ENCODE results near the gene EHD4. TPM values are rescaled to one million over a fixed set of nuclear protein-coding genes. Genes with fewer than 3 reads are reported as not detected.

EHD4 gene
- polyA plus RNA-seq, 1 donor (not counting 4 experiments of a cell fraction or from before 2014, with no cell fraction given): 31.5 TPM

DNA sequence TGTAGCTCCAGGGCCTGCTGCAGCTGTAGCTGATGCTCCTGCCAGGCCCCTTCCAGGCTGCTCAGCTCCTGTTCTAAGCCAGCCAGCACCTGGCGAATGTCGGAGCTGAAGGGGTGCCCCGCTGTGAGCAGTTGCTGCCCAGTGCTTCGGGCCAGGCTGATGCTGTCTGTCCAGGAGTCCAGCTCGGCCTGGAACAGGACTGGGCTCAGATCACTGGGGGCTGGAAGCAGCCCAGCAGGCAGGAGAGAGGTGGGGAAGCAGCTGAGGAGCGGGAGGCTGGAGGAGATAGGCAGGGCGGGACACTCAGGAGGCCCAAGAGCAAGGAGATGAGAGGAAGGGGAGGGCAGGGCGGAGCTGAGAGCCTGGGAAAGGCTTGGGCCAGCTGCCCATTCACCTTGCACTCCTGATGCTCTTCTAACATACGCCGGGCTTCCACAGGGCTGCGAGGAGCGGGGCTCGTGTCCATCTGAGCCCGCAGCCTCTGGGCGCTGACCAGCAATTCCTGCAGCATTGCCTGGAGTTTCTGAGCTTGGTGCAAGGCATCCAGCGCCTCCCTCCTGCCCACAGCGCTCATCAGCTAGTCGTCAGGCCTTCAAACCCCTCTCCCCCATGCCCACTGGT is 110.5 kb downstream of the EHD4 start:
- TF ChIP-seq EZH2 (IDR thresholded peaks at IDR 0.05; ENCODE audit: low read length): no peak
- TF ChIP-seq, protein P1, sequence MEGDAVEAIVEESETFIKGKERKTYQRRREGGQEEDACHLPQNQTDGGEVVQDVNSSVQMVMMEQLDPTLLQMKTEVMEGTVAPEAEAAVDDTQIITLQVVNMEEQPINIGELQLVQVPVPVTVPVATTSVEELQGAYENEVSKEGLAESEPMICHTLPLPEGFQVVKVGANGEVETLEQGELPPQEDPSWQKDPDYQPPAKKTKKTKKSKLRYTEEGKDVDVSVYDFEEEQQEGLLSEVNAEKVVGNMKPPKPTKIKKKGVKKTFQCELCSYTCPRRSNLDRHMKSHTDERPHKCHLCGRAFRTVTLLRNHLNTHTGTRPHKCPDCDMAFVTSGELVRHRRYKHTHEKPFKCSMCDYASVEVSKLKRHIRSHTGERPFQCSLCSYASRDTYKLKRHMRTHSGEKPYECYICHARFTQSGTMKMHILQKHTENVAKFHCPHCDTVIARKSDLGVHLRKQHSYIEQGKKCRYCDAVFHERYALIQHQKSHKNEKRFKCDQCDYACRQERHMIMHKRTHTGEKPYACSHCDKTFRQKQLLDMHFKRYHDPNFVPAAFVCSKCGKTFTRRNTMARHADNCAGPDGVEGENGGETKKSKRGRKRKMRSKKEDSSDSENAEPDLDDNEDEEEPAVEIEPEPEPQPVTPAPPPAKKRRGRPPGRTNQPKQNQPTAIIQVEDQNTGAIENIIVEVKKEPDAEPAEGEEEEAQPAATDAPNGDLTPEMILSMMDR (optimal IDR thresholded peaks at IDR 0.05 in 1 of 3, IDR thresholded peaks at IDR 0.05 in 1 of 3, conservative IDR thresholded peaks at IDR 0.05 in 1 of 3; ENCODE audit: extremely low read depth in 1 of 3, insufficient read depth in 2 of 3, low read length in 3 of 3): no peak
- dilution Hi-C loops (cut with MboI; ENCODE audit: extremely low pct_ligation_motif_present, low sequenced_read_pairs): no loop called here
- Histone ChIP-seq H3K27ac (ENCODE audit: control insufficient read depth, insufficient read depth, low read length) (no peak overlapping the region), H3K4me3 (ENCODE audit: control insufficient read depth in 2 of 3, extremely low read depth in 1 of 3, insufficient read depth in 2 of 3, low read depth in 1 of 3, low read length in 3 of 3) (no peak overlapping the region), H3K27me3 (ENCODE audit: control insufficient read depth, extremely low read depth, insufficient read depth, low read length) (peaks cover 3% of the 10 kb centered on the region), H4K20me1 (ENCODE audit: control insufficient read depth, extremely low read depth, insufficient read depth, low read length) (no peaks in the 10 kb centered on the region), H3K36me3 (ENCODE audit: control insufficient read depth in 2 of 2, extremely low read depth in 1 of 2, insufficient read depth in 2 of 2, low read length in 2 of 2) (peaks cover 0 to 1% of the 10 kb centered on the region in 2 experiments), H3K9me3 (ENCODE audit: control insufficient read depth, low read depth, low read length) (no peaks in the 10 kb centered on the region), H3K9ac (ENCODE audit: control insufficient read depth, extremely low read depth, insufficient read depth, low read length) (no peak overlapping the region), H3K4me1 (ENCODE audit: control insufficient read depth, extremely low read depth, insufficient read depth, low read length) (no peaks in the 10 kb centered on the region), H3K79me2 (ENCODE audit: control insufficient read depth, insufficient read depth, low read length) (no peaks in the 10 kb centered on the region), H3K4me2 (ENCODE audit: control insufficient read depth, extremely low read depth, insufficient read depth, low read depth, low read length) (no peak overlapping the region), H2AFZ (ENCODE audit: control insufficient read depth, low read length) (no peak overlapping the region), H3K9me1 (ENCODE audit: control insufficient read depth, extremely low read depth, insufficient read depth, low read length) (no peaks in the 10 kb centered on the region)
- DNase-seq (ENCODE audit: low read depth, low spot score) (no peak), FAIRE-seq (no peak)

DNA sequence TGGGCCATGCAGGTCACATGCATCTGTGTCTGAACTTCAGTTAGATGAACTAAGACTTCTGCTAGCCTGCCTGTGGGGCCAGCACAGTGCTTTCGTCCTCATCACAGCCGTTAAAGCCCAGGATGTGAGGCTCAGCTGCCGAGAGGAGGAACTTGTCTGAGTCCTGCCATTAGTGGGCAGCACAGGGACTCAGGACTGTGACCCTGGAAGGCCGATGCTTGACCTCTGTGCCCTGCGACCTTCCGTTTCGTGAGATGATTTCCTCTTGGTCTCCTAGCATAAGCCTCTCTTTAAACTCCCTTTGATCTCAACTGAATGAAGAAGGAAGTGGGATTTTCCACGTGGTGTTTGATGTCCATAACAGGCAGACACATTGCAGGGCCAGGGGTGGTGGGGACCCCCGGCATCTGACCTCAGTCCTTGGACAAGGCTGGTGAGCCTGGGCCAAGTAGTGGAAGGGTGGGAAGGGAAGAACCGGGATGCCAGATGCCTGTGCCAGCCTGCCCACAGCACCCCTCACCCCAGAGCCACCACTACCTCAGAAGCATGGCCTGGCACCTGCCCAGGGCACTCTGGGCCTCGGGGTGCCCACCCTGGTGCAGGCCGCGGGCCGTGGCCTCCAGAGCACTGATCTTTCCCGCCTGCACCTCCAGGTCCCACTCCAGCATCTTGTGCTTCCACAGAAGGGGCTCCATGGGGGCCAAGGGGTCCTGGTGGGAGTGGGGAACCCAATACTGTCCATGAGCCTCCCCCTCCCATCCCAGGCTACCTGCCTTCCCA is 112.1 kb downstream of the EHD4 start:
- dilution Hi-C loops (cut with MboI; ENCODE audit: extremely low pct_ligation_motif_present, low sequenced_read_pairs): no loop called here
- no peak overlapping the region for H2AFZ ChIP-seq (ENCODE audit: control insufficient read depth, low read length)

More for the DNA sequence above, 112.1 kb downstream of the EHD4 start:
- no peaks in the 10 kb centered on the region for H4K20me1 ChIP-seq (ENCODE audit: control insufficient read depth, extremely low read depth, insufficient read depth, low read length)
- no peaks in the 10 kb centered on the region for H3K4me1 ChIP-seq (ENCODE audit: control insufficient read depth, extremely low read depth, insufficient read depth, low read length)
- peaks cover 0 to 1% of the 10 kb centered on the region in 2 experiments for H3K36me3 ChIP-seq (ENCODE audit: control insufficient read depth in 2 of 2, extremely low read depth in 1 of 2, insufficient read depth in 2 of 2, low read length in 2 of 2)
- no peaks in the 10 kb centered on the region for H3K9me1 ChIP-seq (ENCODE audit: control insufficient read depth, extremely low read depth, insufficient read depth, low read length)
- H3K9ac ChIP-seq (ENCODE audit: control insufficient read depth, extremely low read depth, insufficient read depth, low read length): no peak overlapping the region
- H3K79me2 ChIP-seq (ENCODE audit: control insufficient read depth, insufficient read depth, low read length): no peaks in the 10 kb centered on the region
- peaks cover 6% of the 10 kb centered on the region for H3K27me3 ChIP-seq (ENCODE audit: control insufficient read depth, extremely low read depth, insufficient read depth, low read length)
- no peak overlapping the region for H3K27ac ChIP-seq (ENCODE audit: control insufficient read depth, insufficient read depth, low read length)
- H3K9me3 ChIP-seq (ENCODE audit: control insufficient read depth, low read depth, low read length): no peaks in the 10 kb centered on the region
- DNase-seq (ENCODE audit: low read depth, low spot score) (no peak), FAIRE-seq (no peak)
- no peak overlapping the region for H3K4me2 ChIP-seq (ENCODE audit: control insufficient read depth, extremely low read depth, insufficient read depth, low read depth, low read length)
- TF ChIP-seq, protein P1 (optimal IDR thresholded peaks at IDR 0.05 in 1 of 3, IDR thresholded peaks at IDR 0.05 in 1 of 3, conservative IDR thresholded peaks at IDR 0.05 in 1 of 3; ENCODE audit: extremely low read depth in 1 of 3, insufficient read depth in 2 of 3, low read length in 3 of 3): no peak
- TF ChIP-seq EZH2 (IDR thresholded peaks at IDR 0.05; ENCODE audit: low read length): no peak
- no peak overlapping the region for H3K4me3 ChIP-seq (ENCODE audit: control insufficient read depth in 2 of 3, extremely low read depth in 1 of 3, insufficient read depth in 2 of 3, low read depth in 1 of 3, low read length in 3 of 3)
